Measurements from ENCODE around the gene RAD50.

The RAD50 gene

DNA sequence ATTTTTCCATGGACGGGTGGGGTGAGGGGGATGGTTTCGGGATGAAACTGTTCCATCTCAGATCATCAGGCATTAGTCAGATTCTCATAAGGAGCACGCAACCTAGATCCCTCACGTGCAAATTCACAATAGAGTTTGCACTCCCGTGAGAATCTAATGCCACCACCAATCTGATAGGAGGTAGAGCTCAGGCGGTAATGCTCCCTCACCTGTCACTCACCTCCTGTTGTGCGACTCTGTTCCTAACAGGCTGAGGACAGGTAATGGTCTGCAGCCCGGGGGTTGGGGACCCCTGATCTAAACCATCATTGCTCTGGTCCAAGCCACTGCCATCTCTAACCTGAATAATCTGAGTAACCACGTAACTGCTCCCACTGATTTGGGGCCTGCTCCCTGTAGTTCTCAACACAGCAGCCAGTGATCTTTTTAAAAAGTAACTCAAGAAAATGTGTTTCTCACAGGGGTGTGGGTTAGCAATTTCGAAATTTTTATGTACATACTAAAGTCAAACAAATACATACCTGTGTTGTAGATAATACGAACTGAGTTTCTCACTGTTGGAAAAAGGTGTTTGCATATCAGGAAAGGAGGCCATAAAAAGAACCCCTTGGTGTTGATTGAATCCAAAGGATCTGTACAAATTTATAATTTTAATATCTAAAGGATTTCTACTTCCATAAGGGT is 89.9 kb downstream of the RAD50 start:
- Histone ChIP-seq H3K27me3 (ENCODE audit: control insufficient read depth, insufficient read depth, low read length, poor library complexity, severe bottlenecking) (no peaks in the 10 kb centered on the region), H3K27ac (ENCODE audit: insufficient read depth, low read depth, low read length, poor library complexity, severe bottlenecking) (no peak overlapping the region), H3K4me1 (ENCODE audit: control insufficient read depth, insufficient read depth, low read length) (no peaks in the 10 kb centered on the region), H3K36me3 (ENCODE audit: control insufficient read depth, insufficient read depth, low read length) (peaks cover 3% of the 10 kb centered on the region), H3K4me3 (ENCODE audit: insufficient read depth, low read depth, low read length) (no peak overlapping the region), H3K9me3 (ENCODE audit: control insufficient read depth, low read length) (no peaks in the 10 kb centered on the region)
- WGBS, 2 experiments = 90 to 92% methylated on average over 9 to 10 of the region's 11 CpGs

GRCh38 chr5:132647473-132647872 is 90.7 kb downstream of the RAD50 start:
- no peak overlapping the region for H3K27ac ChIP-seq (ENCODE audit: insufficient read depth, low read depth, low read length, poor library complexity, severe bottlenecking)

DNA sequence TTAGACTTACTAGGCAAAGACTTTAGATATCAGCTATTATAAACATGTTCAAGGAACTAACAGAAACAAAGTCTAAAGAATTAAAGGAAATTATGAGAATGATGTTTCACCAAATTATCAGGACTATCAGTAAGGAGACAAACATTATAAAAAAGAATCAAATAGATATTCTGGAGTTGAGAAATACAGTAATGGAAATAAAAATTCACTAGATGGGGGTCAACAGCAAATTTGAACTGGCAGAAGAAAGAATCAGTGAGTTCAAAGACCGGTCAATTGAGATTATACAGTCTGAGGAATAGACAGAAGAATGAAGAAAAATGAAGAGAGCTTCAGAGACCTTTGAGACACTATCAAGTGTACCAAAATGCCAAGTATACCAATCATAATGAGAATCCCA is 91.6 kb downstream of the RAD50 start:
- H3K9me3 ChIP-seq (ENCODE audit: control insufficient read depth, low read length) = no peaks in the 10 kb centered on the region
- no peaks in the 10 kb centered on the region for H3K36me3 ChIP-seq (ENCODE audit: control insufficient read depth, insufficient read depth, low read length)
- no peak overlapping the region for H3K4me3 ChIP-seq (ENCODE audit: insufficient read depth, low read depth, low read length)
- H3K27ac ChIP-seq (ENCODE audit: insufficient read depth, low read depth, low read length, poor library complexity, severe bottlenecking) = no peak overlapping the region
- WGBS, 2 experiments = 91 to 100% methylated on average over 1 of the region's 1 CpG
- no peaks in the 10 kb centered on the region for H3K27me3 ChIP-seq (ENCODE audit: control insufficient read depth, insufficient read depth, low read length, poor library complexity, severe bottlenecking)
- no peaks in the 10 kb centered on the region for H3K4me1 ChIP-seq (ENCODE audit: control insufficient read depth, insufficient read depth, low read length)

More at GRCh38 chr5:132647473-132647872, 90.7 kb downstream of the RAD50 start:
- H3K36me3 ChIP-seq (ENCODE audit: control insufficient read depth, insufficient read depth, low read length) = peaks cover 3% of the 10 kb centered on the region
- no peaks in the 10 kb centered on the region for H3K9me3 ChIP-seq (ENCODE audit: control insufficient read depth, low read length)
- no peaks in the 10 kb centered on the region for H3K27me3 ChIP-seq (ENCODE audit: control insufficient read depth, insufficient read depth, low read length, poor library complexity, severe bottlenecking)
- 91 to 94% methylated on average over 2 of the region's 2 CpGs for WGBS, 2 experiments
- H3K4me3 ChIP-seq (ENCODE audit: insufficient read depth, low read depth, low read length) = no peak overlapping the region
- no peaks in the 10 kb centered on the region for H3K4me1 ChIP-seq (ENCODE audit: control insufficient read depth, insufficient read depth, low read length)

DNA sequence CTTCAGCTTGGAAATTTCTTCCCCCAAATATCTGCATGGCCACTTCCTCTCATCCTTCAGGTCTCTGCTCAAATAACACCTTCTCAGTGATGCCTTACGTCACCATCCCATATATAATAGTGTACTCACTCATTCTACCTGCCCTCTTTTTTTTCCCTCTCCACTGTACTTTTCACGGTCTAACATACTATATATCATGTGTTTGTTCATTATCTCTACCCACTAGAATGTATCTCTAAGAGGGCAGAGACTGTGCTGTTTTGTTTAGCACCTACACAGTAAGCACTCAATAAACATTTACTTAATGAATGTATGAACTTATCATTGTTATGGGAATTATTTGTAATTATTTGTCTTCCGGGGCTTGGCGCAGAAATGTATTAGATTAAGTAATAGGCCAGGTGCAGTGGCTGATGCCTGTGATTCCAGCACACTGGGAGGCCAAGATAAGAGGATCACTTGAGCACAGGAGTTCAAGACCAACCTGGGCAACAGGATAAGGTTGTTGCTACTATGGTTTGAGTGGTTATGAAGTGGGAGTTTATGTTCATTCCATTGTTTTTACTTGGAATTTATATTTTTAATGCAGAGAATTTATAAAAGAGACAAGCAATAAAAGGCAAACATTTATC is 95.2 kb downstream of the RAD50 start:
- 90 to 97% methylated on average over 4 of the region's 4 CpGs for WGBS, 2 experiments
- Histone ChIP-seq H3K36me3 (ENCODE audit: control insufficient read depth, insufficient read depth, low read length) (no peaks in the 10 kb centered on the region), H3K4me1 (ENCODE audit: control insufficient read depth, insufficient read depth, low read length) (no peaks in the 10 kb centered on the region), H3K4me3 (ENCODE audit: insufficient read depth, low read depth, low read length) (no peak overlapping the region), H3K27ac (ENCODE audit: insufficient read depth, low read depth, low read length, poor library complexity, severe bottlenecking) (no peak overlapping the region), H3K9me3 (ENCODE audit: control insufficient read depth, low read length) (no peaks in the 10 kb centered on the region), H3K27me3 (ENCODE audit: control insufficient read depth, insufficient read depth, low read length, poor library complexity, severe bottlenecking) (peaks cover 25% of the 10 kb centered on the region)

GRCh38 chr5:132653716-132654115 is 96.9 kb downstream of the RAD50 start:
- WGBS, 2 experiments = 54 to 55% methylated on average over 7 of the region's 7 CpGs
- Histone ChIP-seq H3K4me1 (ENCODE audit: control insufficient read depth, insufficient read depth, low read length) (no peaks in the 10 kb centered on the region), H3K36me3 (ENCODE audit: control insufficient read depth, insufficient read depth, low read length) (no peaks in the 10 kb centered on the region), H3K27me3 (ENCODE audit: control insufficient read depth, insufficient read depth, low read length, poor library complexity, severe bottlenecking) (peaks cover 33% of the 10 kb centered on the region), H3K9me3 (ENCODE audit: control insufficient read depth, low read length) (no peaks in the 10 kb centered on the region), H3K27ac (ENCODE audit: insufficient read depth, low read depth, low read length, poor library complexity, severe bottlenecking) (no peak overlapping the region), H3K4me3 (ENCODE audit: insufficient read depth, low read depth, low read length) (no peak overlapping the region)

DNA sequence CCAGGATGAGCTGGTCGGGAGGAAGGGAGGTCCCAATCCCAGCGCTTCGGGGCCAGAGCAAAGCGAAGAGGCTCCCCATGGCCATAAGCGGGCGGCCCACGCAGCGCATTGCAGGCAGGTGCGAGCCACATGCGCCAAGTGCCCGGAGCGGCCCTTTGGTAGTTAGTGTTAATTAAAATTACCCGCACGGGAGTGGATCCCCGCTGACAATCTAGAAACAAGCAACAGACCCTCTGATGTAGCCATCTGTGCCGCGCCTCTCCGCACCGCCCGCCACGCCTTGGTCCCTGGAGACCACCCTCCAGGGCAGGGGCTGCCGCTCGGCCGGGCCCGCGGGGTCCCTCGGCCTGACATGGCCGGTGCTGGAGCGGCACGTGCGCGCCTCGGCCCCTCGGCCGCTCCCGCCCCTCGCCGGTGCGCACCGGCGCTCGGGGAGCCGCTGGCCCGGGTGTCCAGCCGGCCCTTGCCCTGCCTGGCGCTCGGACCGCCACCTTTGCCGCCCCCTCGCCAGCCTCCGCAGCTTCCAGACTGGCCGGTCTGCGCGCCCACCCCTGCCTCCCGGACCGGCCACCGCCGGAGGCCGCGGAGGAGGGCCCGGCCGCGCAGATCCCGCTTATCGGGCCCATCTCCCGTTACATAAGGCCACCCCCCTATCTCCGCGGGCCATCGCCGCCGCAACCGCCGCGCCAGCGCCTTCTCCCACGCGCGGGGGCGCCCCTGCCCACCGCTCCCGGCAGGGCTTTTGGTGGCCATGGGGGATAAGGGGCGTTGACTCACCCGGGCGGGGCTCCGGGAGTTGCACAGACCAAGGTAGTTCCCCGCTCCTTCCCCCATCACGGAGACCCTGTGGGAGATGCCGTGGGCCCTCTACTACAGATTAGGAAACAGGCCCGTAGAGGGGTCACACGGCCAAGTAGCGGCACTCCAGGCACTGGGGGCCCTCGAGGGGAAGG is 99.3 kb downstream of the RAD50 start:
- WGBS, 2 experiments = 9 to 10% methylated on average over 92 of the region's 92 CpGs
- Histone ChIP-seq H3K27me3 (ENCODE audit: control insufficient read depth, insufficient read depth, low read length, poor library complexity, severe bottlenecking) (peaks cover 33% of the 10 kb centered on the region), H3K9me3 (ENCODE audit: control insufficient read depth, low read length) (no peaks in the 10 kb centered on the region), H3K4me1 (ENCODE audit: control insufficient read depth, insufficient read depth, low read length) (no peaks in the 10 kb centered on the region), H3K36me3 (ENCODE audit: control insufficient read depth, insufficient read depth, low read length) (no peaks in the 10 kb centered on the region), H3K4me3 (ENCODE audit: insufficient read depth, low read depth, low read length) (peak overlapping the region; percentile 19), H3K27ac (ENCODE audit: insufficient read depth, low read depth, low read length, poor library complexity, severe bottlenecking) (no peak overlapping the region)

GRCh38 chr5:132656774-132657355 is 100.1 kb downstream of the RAD50 start:
- Histone ChIP-seq H3K4me3 (ENCODE audit: insufficient read depth, low read depth, low read length) (no peak overlapping the region), H3K9me3 (ENCODE audit: control insufficient read depth, low read length) (no peaks in the 10 kb centered on the region), H3K36me3 (ENCODE audit: control insufficient read depth, insufficient read depth, low read length) (no peaks in the 10 kb centered on the region), H3K27me3 (ENCODE audit: control insufficient read depth, insufficient read depth, low read length, poor library complexity, severe bottlenecking) (peaks cover 33% of the 10 kb centered on the region), H3K4me1 (ENCODE audit: control insufficient read depth, insufficient read depth, low read length) (no peaks in the 10 kb centered on the region), H3K27ac (ENCODE audit: insufficient read depth, low read depth, low read length, poor library complexity, severe bottlenecking) (no peak overlapping the region)
- 84 to 87% methylated on average over 12 of the region's 12 CpGs for WGBS, 2 experiments

- no peaks in the 10 kb centered on the region for H3K4me1 ChIP-seq (ENCODE audit: control insufficient read depth, insufficient read depth, low read length)
- no peak within 1 kb of the TSS for H3K4me3 ChIP-seq (ENCODE audit: insufficient read depth, low read depth, low read length)
- H3K36me3 ChIP-seq (ENCODE audit: control insufficient read depth, insufficient read depth, low read length) = no peaks in the 10 kb centered on the region
- 93 to 95% methylated on average over 12 of the region's 12 CpGs for WGBS, 2 experiments
- no peaks in the 10 kb centered on the region for H3K9me3 ChIP-seq (ENCODE audit: control insufficient read depth, low read length)
- H3K27ac ChIP-seq (ENCODE audit: insufficient read depth, low read depth, low read length, poor library complexity, severe bottlenecking) = no peak within 1 kb of the TSS
- H3K27me3 ChIP-seq (ENCODE audit: control insufficient read depth, insufficient read depth, low read length, poor library complexity, severe bottlenecking) = peaks cover 33% of the 10 kb centered on the region
These were observed 101.1 kb downstream of the RAD50 start, which contains the start of gene IL13 for GRCh38 chr5:132657676-132658380. TSS of gene IL13 (plus strand) at chr5:132658173. CDS start at chr5:132658187, 14 bp downstream.

GRCh38 chr5:132658381-132659302 is 101.9 kb downstream of the RAD50 start:
- peaks cover 33% of the 10 kb centered on the region for H3K27me3 ChIP-seq (ENCODE audit: control insufficient read depth, insufficient read depth, low read length, poor library complexity, severe bottlenecking)
- WGBS, 2 experiments = 89 to 90% methylated on average over 9 of the region's 9 CpGs
- H3K4me3 ChIP-seq (ENCODE audit: insufficient read depth, low read depth, low read length) = no peak overlapping the region
- H3K9me3 ChIP-seq (ENCODE audit: control insufficient read depth, low read length) = no peaks in the 10 kb centered on the region
- no peak overlapping the region for H3K27ac ChIP-seq (ENCODE audit: insufficient read depth, low read depth, low read length, poor library complexity, severe bottlenecking)
- no peaks in the 10 kb centered on the region for H3K36me3 ChIP-seq (ENCODE audit: control insufficient read depth, insufficient read depth, low read length)
- H3K4me1 ChIP-seq (ENCODE audit: control insufficient read depth, insufficient read depth, low read length) = no peaks in the 10 kb centered on the region

All from ectodermal cell (in vitro differentiated cells).